ENCODE results near the gene UGT8.
A peak's percentile ranks its signal among the peaks of the same experiment; 100 is the strongest.
"Not testable (repeated sequence)": the region's sequence is repeated elsewhere in the genome, so short reads cannot be mapped to it uniquely, and the experiment has no call there.

Gene UGT8

GRCh38 chr4:114598191-114599121 is at the start of gene UGT8:
Gene UGT8 (plus strand): TSS chr4:114598807. CDS start chr4:114622881, 24,074 bp downstream.
- peak; percentile 78 for DNase-seq (ENCODE audit: low spot score)

- DNase-seq (ENCODE audit: low spot score) = no peak
Observed at GRCh38 chr4:114549638-114550037, 49.0 kb upstream of the UGT8 start.

GRCh38 chr4:114558446-114559020 is 40.1 kb upstream of the UGT8 start:
- no peak for DNase-seq (ENCODE audit: low spot score)

- DNase-seq (ENCODE audit: low spot score) = no peak
Observed at GRCh38 chr4:114561590-114561989, 37.0 kb upstream of the UGT8 start.

GRCh38 chr4:114562176-114562904 is 36.3 kb upstream of the UGT8 start:
- DNase-seq (ENCODE audit: low spot score) = peak; percentile 16

- DNase-seq (ENCODE audit: low spot score) = peak; percentile 47
Observed at GRCh38 chr4:114563536-114564315, 34.9 kb upstream of the UGT8 start.

GRCh38 chr4:114577386-114577785 is 21.2 kb upstream of the UGT8 start:
- DNase-seq (ENCODE audit: low spot score) = no peak

GRCh38 chr4:114582621-114583020 is 16.0 kb upstream of the UGT8 start:
- DNase-seq (ENCODE audit: low spot score) = no peak

- DNase-seq (ENCODE audit: low spot score) = no peak
Observed at GRCh38 chr4:114588305-114588704, 10.3 kb upstream of the UGT8 start.

- DNase-seq (ENCODE audit: low spot score) = not testable (repeated sequence)
Observed at GRCh38 chr4:114590360-114590759, 8.2 kb upstream of the UGT8 start.

GRCh38 chr4:114593526-114593925 is 5.1 kb upstream of the UGT8 start:
- no peak for DNase-seq (ENCODE audit: low spot score)

- no peak for DNase-seq (ENCODE audit: low spot score)
Observed at GRCh38 chr4:114595207-114595606, 3.4 kb upstream of the UGT8 start.

- no peak for DNase-seq (ENCODE audit: low spot score)
Observed at GRCh38 chr4:114595921-114596320, 2.7 kb upstream of the UGT8 start.

- DNase-seq (ENCODE audit: low spot score) = no peak
Observed at GRCh38 chr4:114597410-114598115, 1.0 kb upstream of the UGT8 start.

GRCh38 chr4:114599231-114599902 is 760 bp downstream of the UGT8 start:
- peak; percentile 41 for DNase-seq (ENCODE audit: low spot score)

GRCh38 chr4:114599903-114600552 is 1.4 kb downstream of the UGT8 start:
- DNase-seq (ENCODE audit: low spot score) = peak; percentile 42

- DNase-seq (ENCODE audit: low spot score) = no peak
Observed at GRCh38 chr4:114600672-114601071, 2.1 kb downstream of the UGT8 start.

GRCh38 chr4:114601304-114602052 is 2.9 kb downstream of the UGT8 start:
- DNase-seq (ENCODE audit: low spot score) = no peak

- DNase-seq (ENCODE audit: low spot score) = no peak
Observed at GRCh38 chr4:114603497-114603896, 4.9 kb downstream of the UGT8 start.
